COLO668 (cell line): ENCODE measurements around the gene DENND4C.
"Not testable (repeated sequence)": the region's sequence is repeated elsewhere in the genome, so short reads cannot be mapped to it uniquely, and the experiment has no call there.

ENCODE experiments used
- DNase-seq: peaks from one replicate; lab custom pipeline; 2025; ENCODE audit not compliant: unreplicated experiment; lab: John Stamatoyannopoulos, UW

DENND4C gene

GRCh38 chr9:19408693-19409400 lies 178.4 kb downstream of the DENND4C start, which contains the start of gene ACER2:
Gene ACER2, plus strand, starts transcription at chr9:19409009. Its CDS starts 76 bp downstream, at chr9:19409085.
- peak; percentile 95 for DNase-seq

GRCh38 chr9:19409401-19410194 lies 179.1 kb downstream of the DENND4C start:
- peak; percentile 46 for DNase-seq

DNA sequence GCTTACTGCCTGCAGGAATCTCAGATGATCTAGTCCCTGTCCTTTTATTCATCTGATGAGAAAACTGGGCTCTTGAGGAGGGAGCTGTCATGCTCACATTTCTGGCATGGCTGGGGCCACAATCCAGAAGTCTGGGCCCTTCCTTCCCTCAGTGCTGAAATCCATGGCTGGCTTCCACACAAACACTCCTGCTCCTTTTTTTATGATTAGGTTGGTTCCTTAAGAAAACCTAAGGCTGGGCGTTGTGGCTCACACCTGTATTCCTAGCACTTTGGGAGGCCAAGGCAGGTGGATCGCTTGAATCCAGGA lies 179.7 kb downstream of the DENND4C start:
- DNase-seq, result no peak

GRCh38 chr9:19410594-19410993 lies 180.1 kb downstream of the DENND4C start:
- no peak for DNase-seq

DNA sequence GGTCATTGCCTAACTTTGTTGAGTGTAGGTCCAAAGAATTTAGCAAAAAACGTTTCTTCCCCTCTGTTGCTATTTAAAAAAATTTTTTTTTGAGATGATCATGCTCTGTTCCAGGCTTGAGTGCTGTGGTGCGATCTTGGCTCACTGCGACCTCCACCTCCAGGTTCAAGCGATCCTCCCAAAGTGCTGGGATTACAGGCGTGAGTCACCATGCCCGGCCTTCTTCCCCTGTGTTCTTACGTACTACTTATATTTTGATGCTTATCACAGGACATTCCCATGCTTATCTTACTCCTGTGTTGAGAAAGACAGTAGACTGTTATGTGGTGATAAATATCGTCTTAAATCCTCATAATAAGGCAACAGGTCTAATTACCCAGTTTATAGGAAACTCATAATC lies 180.8 kb downstream of the DENND4C start:
- no peak for DNase-seq

DNA sequence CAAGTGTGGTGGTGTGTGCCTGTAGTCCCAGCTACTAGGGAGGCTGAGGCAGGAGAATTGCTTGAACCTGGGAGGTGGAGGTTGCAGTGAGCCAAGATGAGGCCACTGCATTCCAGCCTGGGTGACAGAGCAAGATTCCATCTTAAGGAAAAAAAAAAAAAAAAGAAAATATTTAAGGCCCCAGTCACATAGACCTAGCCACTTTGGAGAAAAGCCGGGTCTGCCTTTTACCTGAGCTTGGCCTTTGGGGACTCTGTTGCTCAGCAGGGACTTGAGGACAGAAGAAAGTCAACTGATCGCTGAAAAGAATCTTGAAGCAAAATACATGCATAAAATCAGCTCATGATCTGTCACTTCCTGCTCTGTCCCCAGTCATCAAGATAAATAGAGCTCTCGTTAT lies 183.0 kb downstream of the DENND4C start:
- DNase-seq, result not testable (repeated sequence)

DNA sequence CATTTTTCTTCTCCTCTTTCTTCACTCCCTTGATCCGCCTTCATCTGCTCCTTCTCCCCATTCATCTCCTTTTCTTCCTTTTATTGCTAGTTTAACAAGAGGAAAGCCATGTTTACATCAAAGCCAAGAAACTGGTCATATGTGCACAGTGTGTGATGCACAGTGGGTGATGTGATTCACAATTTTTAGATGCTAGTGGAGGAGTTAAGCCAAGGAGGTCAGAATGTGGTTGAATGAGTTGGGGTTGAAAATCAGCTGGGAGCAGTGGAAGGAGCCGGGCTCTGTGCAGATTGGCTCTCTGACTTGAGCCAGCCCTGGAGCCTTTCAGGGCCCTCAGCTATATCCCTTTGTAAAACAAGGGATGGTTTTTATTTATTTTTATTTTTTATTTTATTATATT lies 185.7 kb downstream of the DENND4C start:
- no peak for DNase-seq

DNA sequence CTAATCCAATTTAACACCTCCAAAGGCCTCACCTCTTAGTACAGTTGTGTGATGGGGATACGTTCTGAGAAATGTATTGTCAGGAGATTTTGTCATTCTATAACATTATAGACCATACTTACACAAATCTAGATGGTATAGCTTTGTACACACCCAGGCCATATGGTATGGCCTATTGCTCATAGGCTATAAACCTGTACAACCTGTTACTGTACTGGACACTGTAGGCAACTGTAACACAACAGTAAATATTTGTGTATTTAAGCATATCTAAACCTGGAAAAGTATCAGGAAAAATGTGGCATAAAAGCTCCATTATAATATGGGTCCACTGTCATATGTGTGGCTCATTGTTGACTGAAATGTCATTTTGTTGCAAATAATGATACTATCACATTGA lies 190.4 kb downstream of the DENND4C start:
- DNase-seq, result no peak
